GM10248 (cell line): ENCODE measurements around the gene FEM1B.

Experiments used
- CTCF ChIA-PET: fragments of 300-600 bp; sonication (Branson Sonifier 250); formaldehyde crosslinking; extraction: SDS; loops from one replicate; lab custom pipeline; 2021; ENCODE audit warnings: antibody characterized with exemption; lab: Yijun Ruan, JAX
- POLR2A ChIA-PET: fragments of 350-650 bp; sonication (Branson Sonifier 250); formaldehyde crosslinking; extraction: SDS; loops from one replicate; lab custom pipeline; 2020; ENCODE audit warnings: antibody characterized with exemption; lab: Yijun Ruan, JAX
- DNase-seq: peaks from one replicate; pipeline ENCODE4 v3.0.0; 2012; ENCODE audit errors: extremely low spot score
- CTCF ChIP-seq: IDR thresholded peaks from 2 replicates; pipeline ENCODE4 v1.5.1; 2012; ENCODE audit warnings: mild to moderate bottlenecking, low read depth; ENCODE audit errors: extremely low read depth, missing control alignments, control extremely low read depth

Gene FEM1B

DNA sequence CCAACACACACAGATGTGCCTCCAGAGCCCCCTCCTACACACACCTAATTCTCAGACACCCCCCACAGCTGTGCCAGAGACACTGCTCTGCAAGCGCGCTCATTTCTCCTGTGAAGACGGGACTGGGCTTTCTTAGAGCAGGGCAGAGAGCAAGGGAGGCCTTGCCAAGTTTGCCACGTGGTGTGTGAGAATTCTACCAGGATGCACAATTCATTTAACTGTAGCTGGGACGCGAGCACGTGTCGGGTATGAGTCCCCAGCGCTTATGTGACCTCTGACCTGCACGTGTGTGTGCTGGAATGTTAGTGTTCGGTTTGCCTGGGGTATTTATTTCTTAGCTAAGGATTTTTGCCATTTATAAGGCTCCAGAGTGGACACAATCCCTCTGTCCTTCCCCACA lies 37.0 kb downstream of the FEM1B start:
- CTCF ChIA-PET = interaction anchor here (1.1 to 1.6 kb wide), 4 partner anchors 10 to 62 kb away, joined by 3 read pairs; no protein-coding TSS in a partner anchor
- TF ChIP-seq CTCF = no peak
- no peak for DNase-seq
- POLR2A ChIA-PET = no interaction called here

GRCh38 chr15:68315035-68315434 lies 37.5 kb downstream of the FEM1B start:
- TF ChIP-seq CTCF = no peak
- CTCF ChIA-PET = interaction anchor here (1.0 to 2.0 kb wide), 6 partner anchors 8 to 62 kb away, joined by 3 to 21 read pairs (median 3); no protein-coding TSS in a partner anchor
- no peak for DNase-seq
- POLR2A ChIA-PET = no interaction called here

DNA sequence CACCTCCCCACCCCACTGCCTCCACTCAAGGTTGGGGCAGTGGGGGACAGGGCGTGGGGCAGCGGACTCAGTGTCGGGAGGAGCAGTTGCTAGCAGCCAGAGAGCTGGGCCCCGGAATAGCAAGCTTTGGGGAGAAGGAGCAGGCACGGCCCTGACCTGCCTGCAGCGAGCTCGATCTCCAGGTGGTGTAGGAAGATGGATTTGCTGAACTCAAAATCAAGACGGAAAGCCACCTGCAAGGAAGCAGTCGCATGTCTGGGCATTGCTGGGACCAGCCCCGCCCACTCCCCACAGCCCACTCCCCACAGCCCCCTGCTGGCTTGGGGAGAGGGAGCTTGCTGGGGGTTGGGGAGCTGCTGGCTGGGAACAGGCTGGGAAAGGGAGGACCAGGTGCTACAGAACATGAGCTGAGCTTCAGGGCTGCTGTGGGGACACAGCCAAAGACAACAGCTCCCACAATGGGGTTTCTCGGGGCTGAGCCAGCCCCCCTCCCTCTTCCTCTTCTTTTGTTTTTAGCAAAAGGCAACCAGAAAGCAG lies 38.0 kb downstream of the FEM1B start:
- ChIA-PET CTCF (interaction anchor here (1.0 to 2.0 kb wide), 8 partner anchors 9 to 244 kb away, joined by 3 to 21 read pairs (median 3); no protein-coding TSS in a partner anchor), POLR2A (no interaction called here)
- no peak for DNase-seq
- no peak for TF ChIP-seq CTCF

- CTCF ChIA-PET = interaction anchor here (0.8 to 2.0 kb wide), 9 partner anchors 8 to 244 kb away, joined by 3 to 21 read pairs (median 3); no protein-coding TSS in a partner anchor
- TF ChIP-seq CTCF = peak; percentile 40
- DNase-seq = no peak
- POLR2A ChIA-PET = no interaction called here
Measured at GRCh38 chr15:68316061-68316804, 38.7 kb downstream of the FEM1B start.

DNA sequence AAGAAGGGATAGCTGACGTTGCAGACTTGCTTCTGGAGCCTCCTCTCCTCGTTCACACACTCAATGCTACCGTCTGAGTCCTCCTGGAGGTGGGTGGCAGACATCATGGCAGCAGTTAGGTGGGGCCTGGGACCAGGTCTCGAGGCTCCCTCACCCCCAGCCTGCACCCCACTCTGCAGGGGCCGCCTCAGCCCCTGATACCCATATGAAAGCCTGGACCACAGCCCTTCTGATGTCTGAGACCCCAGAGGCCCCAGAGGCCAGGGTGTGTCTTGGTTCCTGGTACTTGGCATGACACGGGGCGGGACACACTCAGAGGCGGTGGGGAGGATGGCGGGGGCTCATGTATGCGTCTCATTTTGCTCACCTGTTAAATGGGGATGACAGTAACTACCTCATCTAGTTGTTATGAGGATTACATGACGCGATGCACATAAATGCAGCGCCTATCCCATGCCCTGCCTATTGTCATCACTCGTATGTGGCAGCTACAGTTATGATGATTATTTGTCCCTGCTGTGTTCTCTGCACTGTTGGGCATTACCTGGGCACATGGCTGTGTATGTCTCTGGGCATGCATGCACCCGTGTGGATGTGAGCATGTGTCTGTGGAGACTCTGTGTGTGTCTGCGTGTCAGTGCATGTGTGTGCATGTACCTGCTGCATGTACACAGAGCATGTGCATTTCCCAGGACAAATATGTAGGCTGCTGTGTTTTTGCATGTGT lies 39.9 kb downstream of the FEM1B start:
- CTCF ChIA-PET = interaction anchor here (1.1 to 1.2 kb wide), 2 partner anchors 11 to 64 kb away, joined by 3 to 8 read pairs; no protein-coding TSS in a partner anchor
- POLR2A ChIA-PET = no interaction called here
- DNase-seq = no peak
- TF ChIP-seq CTCF = no peak
